Neural cell (in vitro differentiated cells): Measurements from ENCODE around the gene KRT6A. TPM values are rescaled to one million over a fixed set of nuclear protein-coding genes. Genes with fewer than 3 reads are reported as not detected.

ENCODE experiments used
- H2AFZ ChIP-seq: fragments of 200-600, 300-800 bp; sonication (generic), shearing (Covaris generic); 2 replicates; pipeline ENCODE4 v1.6.0; 2014; ENCODE audit warnings: low read depth, mild to moderate bottlenecking, antibody characterized with exemption, low read length, moderate library complexity
- H3F3A ChIP-seq: fragments of 200-600 bp; shearing (Covaris generic); 2 replicates; pipeline ENCODE4 v1.6.1; 2016; ENCODE audit warnings: mild to moderate bottlenecking, moderate library complexity, mixed read lengths, antibody characterized with exemption, low read length; ENCODE audit not compliant: insufficient read depth, poor library complexity, severe bottlenecking
- H3K27ac ChIP-seq: fragments of 200-600, 300-800 bp; sonication (generic), shearing (Covaris generic); 2 replicates; pipeline ENCODE4 v1.5.1; 2014; ENCODE audit warnings: mild to moderate bottlenecking, low read length, moderate library complexity
- H3K27me3 ChIP-seq: fragments of 300-800, 200-600 bp; sonication (generic), shearing (Covaris generic); 2 replicates; pipeline ENCODE4 v1.6.0; 2014; ENCODE audit warnings: mild to moderate bottlenecking, low read depth, low read length, moderate library complexity; ENCODE audit not compliant: insufficient read depth
- H3K36me3 ChIP-seq: fragments of 300-800, 200-600 bp; sonication (generic), shearing (Covaris generic); 2 replicates; pipeline ENCODE4 v1.5.1; 2014; ENCODE audit warnings: mild to moderate bottlenecking, antibody characterized with exemption, low read length, moderate library complexity; ENCODE audit not compliant: insufficient read depth
- H3K4me2 ChIP-seq: fragments of 300-800, 200-600 bp; sonication (generic), shearing (Covaris generic); 2 replicates; pipeline ENCODE4 v1.6.0; 2014; ENCODE audit warnings: mild to moderate bottlenecking, low read length
- H3K4me3 ChIP-seq: fragments of 300-800, 200-600 bp; sonication (generic), shearing (Covaris generic); 2 replicates; pipeline ENCODE4 v1.5.1; 2014; ENCODE audit warnings: mild to moderate bottlenecking, low read length, moderate library complexity
- H3K79me2 ChIP-seq: fragments of 200-600 bp; shearing (Covaris generic); replicated peaks from 2 replicates; pipeline ENCODE4 v1.6.0; 2014; ENCODE audit warnings: mild to moderate bottlenecking, low read length, moderate library complexity; ENCODE audit not compliant: insufficient read depth
- H3K9ac ChIP-seq: fragments of 300-800, 200-600 bp; sonication (generic), shearing (Covaris generic); 2 replicates; pipeline ENCODE4 v1.6.1; 2016; ENCODE audit warnings: mild to moderate bottlenecking, low read length, mixed read lengths
- H3K9me2 ChIP-seq: fragments of 200-600 bp; shearing (Covaris generic); 2 replicates; pipeline ENCODE4 v1.6.1; 2016; ENCODE audit warnings: mild to moderate bottlenecking, low read length, mixed read lengths; ENCODE audit not compliant: insufficient read depth
- H3K9me3 ChIP-seq: fragments of 200-600, 300-800 bp; sonication (generic), shearing (Covaris generic); 2 replicates; pipeline ENCODE4 v1.6.1; 2016; ENCODE audit warnings: mild to moderate bottlenecking, mixed run types, low read length, moderate library complexity, mixed read lengths
- H4K20me1 ChIP-seq: fragments of 200-600 bp; shearing (Covaris generic); 2 replicates; pipeline ENCODE4 v1.6.1; 2016; ENCODE audit warnings: mild to moderate bottlenecking, mixed run types; ENCODE audit not compliant: insufficient read depth
- EP300 ChIP-seq: fragments of 450-650 bp; conservative IDR thresholded peaks from 2 replicates; pipeline ENCODE4 v1.6.1; 2014; ENCODE audit warnings: antibody characterized with exemption, mild to moderate bottlenecking, moderate library complexity; ENCODE audit not compliant: poor library complexity, severe bottlenecking
- EZH2 ChIP-seq: fragments of 200-600, 300-800 bp; shearing (Covaris generic), sonication (generic); IDR thresholded peaks from 2 replicates; pipeline ENCODE4 v1.6.1; 2014; ENCODE audit warnings: antibody characterized with exemption, low read length, borderline replicate concordance, mild to moderate bottlenecking; ENCODE audit not compliant: insufficient read depth, poor library complexity, severe bottlenecking
- MXI1 ChIP-seq: fragments of 450-650 bp; conservative IDR thresholded peaks from 2 replicates; pipeline ENCODE4 v1.6.1; 2014; ENCODE audit warnings: antibody characterized with exemption, mild to moderate bottlenecking; ENCODE audit not compliant: poor library complexity, severe bottlenecking
- POLR2AphosphoS5 ChIP-seq: IDR thresholded peaks from 2 replicates; pipeline ENCODE4 v1.6.1; 2012
- RAD21 ChIP-seq: fragments of 450-650 bp; conservative IDR thresholded peaks from 2 replicates; pipeline ENCODE4 v1.6.1; 2014; ENCODE audit warnings: antibody characterized with exemption, mild to moderate bottlenecking, moderate library complexity
- SMC3 ChIP-seq: fragments of 450-650 bp; conservative IDR thresholded peaks from 2 replicates; pipeline ENCODE4 v1.6.1; 2014; ENCODE audit warnings: antibody characterized with exemption, mild to moderate bottlenecking, moderate library complexity; ENCODE audit not compliant: poor library complexity
- TAF1 ChIP-seq: IDR thresholded peaks from 2 replicates; pipeline ENCODE4 v1.6.1; 2012; ENCODE audit warnings: low read depth
- polyA plus RNA-seq: library from polyadenylated mRNA; depleted of rRNA; stranded (reverse); fragments of >200 nt; gene quantifications from 2 replicates; pipeline ENCODE4 v1.2.3, GENCODE V29; 2014
- TF ChIP-seq, protein P1 (sequence below): fragments of 450-650 bp; IDR thresholded peaks from 2 replicates; pipeline ENCODE4 v1.5.1; 2014; ENCODE audit warnings: antibody characterized with exemption, mild to moderate bottlenecking, moderate library complexity; ENCODE audit not compliant: poor library complexity, severe bottlenecking
- TF ChIP-seq, protein P2 (sequence below): IDR thresholded peaks from 2 replicates; pipeline ENCODE4 v1.6.1; 2012; ENCODE audit warnings: borderline replicate concordance

The KRT6A gene
- polyA plus RNA-seq, 1 donor from 2014 or later = not detected

DNA sequence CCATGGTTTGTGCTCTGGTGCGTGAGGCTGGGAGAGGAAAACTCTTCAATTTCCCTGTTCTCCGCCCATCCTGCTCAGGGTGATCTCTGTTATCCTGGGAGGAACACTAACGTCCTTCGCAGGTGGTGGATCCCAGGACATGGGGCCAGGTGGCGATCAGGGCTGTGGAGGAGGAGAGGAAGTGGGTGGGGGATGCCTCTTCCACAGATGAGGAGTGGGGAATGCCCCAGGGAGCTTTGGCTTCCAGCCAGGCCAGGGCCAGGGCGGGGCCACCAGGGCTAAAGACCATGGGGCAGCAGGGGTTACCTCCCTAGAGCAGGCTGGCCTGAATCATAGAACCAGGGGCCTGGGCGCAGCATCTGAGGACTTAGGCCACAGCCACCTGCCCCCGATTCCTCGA is 55.5 kb downstream of the KRT6A start:
- TF ChIP-seq, protein P1, sequence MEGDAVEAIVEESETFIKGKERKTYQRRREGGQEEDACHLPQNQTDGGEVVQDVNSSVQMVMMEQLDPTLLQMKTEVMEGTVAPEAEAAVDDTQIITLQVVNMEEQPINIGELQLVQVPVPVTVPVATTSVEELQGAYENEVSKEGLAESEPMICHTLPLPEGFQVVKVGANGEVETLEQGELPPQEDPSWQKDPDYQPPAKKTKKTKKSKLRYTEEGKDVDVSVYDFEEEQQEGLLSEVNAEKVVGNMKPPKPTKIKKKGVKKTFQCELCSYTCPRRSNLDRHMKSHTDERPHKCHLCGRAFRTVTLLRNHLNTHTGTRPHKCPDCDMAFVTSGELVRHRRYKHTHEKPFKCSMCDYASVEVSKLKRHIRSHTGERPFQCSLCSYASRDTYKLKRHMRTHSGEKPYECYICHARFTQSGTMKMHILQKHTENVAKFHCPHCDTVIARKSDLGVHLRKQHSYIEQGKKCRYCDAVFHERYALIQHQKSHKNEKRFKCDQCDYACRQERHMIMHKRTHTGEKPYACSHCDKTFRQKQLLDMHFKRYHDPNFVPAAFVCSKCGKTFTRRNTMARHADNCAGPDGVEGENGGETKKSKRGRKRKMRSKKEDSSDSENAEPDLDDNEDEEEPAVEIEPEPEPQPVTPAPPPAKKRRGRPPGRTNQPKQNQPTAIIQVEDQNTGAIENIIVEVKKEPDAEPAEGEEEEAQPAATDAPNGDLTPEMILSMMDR = no peak
- no peak for TF ChIP-seq EP300
- TF ChIP-seq, protein P2, sequence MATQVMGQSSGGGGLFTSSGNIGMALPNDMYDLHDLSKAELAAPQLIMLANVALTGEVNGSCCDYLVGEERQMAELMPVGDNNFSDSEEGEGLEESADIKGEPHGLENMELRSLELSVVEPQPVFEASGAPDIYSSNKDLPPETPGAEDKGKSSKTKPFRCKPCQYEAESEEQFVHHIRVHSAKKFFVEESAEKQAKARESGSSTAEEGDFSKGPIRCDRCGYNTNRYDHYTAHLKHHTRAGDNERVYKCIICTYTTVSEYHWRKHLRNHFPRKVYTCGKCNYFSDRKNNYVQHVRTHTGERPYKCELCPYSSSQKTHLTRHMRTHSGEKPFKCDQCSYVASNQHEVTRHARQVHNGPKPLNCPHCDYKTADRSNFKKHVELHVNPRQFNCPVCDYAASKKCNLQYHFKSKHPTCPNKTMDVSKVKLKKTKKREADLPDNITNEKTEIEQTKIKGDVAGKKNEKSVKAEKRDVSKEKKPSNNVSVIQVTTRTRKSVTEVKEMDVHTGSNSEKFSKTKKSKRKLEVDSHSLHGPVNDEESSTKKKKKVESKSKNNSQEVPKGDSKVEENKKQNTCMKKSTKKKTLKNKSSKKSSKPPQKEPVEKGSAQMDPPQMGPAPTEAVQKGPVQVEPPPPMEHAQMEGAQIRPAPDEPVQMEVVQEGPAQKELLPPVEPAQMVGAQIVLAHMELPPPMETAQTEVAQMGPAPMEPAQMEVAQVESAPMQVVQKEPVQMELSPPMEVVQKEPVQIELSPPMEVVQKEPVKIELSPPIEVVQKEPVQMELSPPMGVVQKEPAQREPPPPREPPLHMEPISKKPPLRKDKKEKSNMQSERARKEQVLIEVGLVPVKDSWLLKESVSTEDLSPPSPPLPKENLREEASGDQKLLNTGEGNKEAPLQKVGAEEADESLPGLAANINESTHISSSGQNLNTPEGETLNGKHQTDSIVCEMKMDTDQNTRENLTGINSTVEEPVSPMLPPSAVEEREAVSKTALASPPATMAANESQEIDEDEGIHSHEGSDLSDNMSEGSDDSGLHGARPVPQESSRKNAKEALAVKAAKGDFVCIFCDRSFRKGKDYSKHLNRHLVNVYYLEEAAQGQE = no peak
- TF ChIP-seq POLR2AphosphoS5 = no peak
- TF ChIP-seq TAF1 = no peak
- TF ChIP-seq EZH2 = no peak
- TF ChIP-seq RAD21 = no peak
- TF ChIP-seq SMC3 = no peak
- TF ChIP-seq MXI1 = no peak
- H2AFZ ChIP-seq = no peak overlapping the region

More for the DNA sequence above, 55.5 kb downstream of the KRT6A start:
- Histone ChIP-seq H3K79me2 (no peaks in the 10 kb centered on the region), H3K27me3 (no peaks in the 10 kb centered on the region), H3K4me2 (no peak overlapping the region), H3K9ac (no peak overlapping the region), H4K20me1 (no peaks in the 10 kb centered on the region), H3K9me2 (no peaks in the 10 kb centered on the region), H3F3A (no peaks in the 10 kb centered on the region), H3K36me3 (no peaks in the 10 kb centered on the region), H3K9me3 (no peaks in the 10 kb centered on the region), H3K27ac (no peak overlapping the region), H3K4me3 (no peak overlapping the region)

Other genes starting within 250 kb of the KRT6A start
- not detected in 2 replicates for gene KRT86, start 218.6 kb downstream of the KRT6A start, polyA plus RNA-seq
- gene KRT81, start 201.7 kb downstream of the KRT6A start, polyA plus RNA-seq = not detected in 2 replicates
- gene KRT83, start 171.9 kb downstream of the KRT6A start, polyA plus RNA-seq = not detected in 2 replicates
- gene KRT85, start 125.8 kb downstream of the KRT6A start, polyA plus RNA-seq = not detected in 2 replicates
- gene KRT84, start 107.6 kb downstream of the KRT6A start, polyA plus RNA-seq = not detected in 2 replicates
- gene KRT82, start 86.9 kb downstream of the KRT6A start, polyA plus RNA-seq = not detected in 2 replicates
- not detected in 2 replicates for gene KRT75, start 58.9 kb downstream of the KRT6A start, polyA plus RNA-seq
- gene KRT6B, start 41.1 kb downstream of the KRT6A start, polyA plus RNA-seq = not detected in 2 replicates
- gene KRT6C, start 19.5 kb downstream of the KRT6A start, polyA plus RNA-seq = not detected in 2 replicates
- gene KRT5, start 27.1 kb upstream of the KRT6A start, polyA plus RNA-seq = not detected in 2 replicates
- gene KRT71, start 59.9 kb upstream of the KRT6A start, polyA plus RNA-seq = not detected in 2 replicates
- gene KRT74, start 80.6 kb upstream of the KRT6A start, polyA plus RNA-seq = not detected in 2 replicates
- gene KRT72, start 108.2 kb upstream of the KRT6A start, polyA plus RNA-seq = not detected in 2 replicates
- not detected in 2 replicates for gene KRT73, start 125.3 kb upstream of the KRT6A start, polyA plus RNA-seq
- not detected in 2 replicates for gene KRT2, start 159.0 kb upstream of the KRT6A start, polyA plus RNA-seq
- not detected in 2 replicates for gene KRT1, start 187.2 kb upstream of the KRT6A start, polyA plus RNA-seq
- not detected in 2 replicates for gene KRT77, start 210.3 kb upstream of the KRT6A start, polyA plus RNA-seq